HepG2 (cell line): ENCODE data around the gene TMTC1. TPM values are rescaled to one million over a fixed set of nuclear protein-coding genes. Genes with fewer than 3 reads are reported as not detected.

Experiments used
- ATAC-seq: fragments of 200-7000 bp; cut with Tn5 transposase; 3 replicates; pipeline ENCODE4 v1.9.1; 2020; ENCODE audit warnings: mild to moderate bottlenecking, moderate library complexity
- BruUV-seq: library from RNA; stranded (reverse); fragments of 400-500 nt; replicated peaks from 2 replicates; lab custom pipeline; 2021; lab: Mats Ljungman, UMichigan
- CTCF ChIA-PET: fragments of 300-600 bp; formaldehyde crosslinking; extraction: SDS; loops from one replicate; lab custom pipeline; 2021; ENCODE audit warnings: low total read pairs, inconsistent platforms, low intra/inter-chr PET ratio; lab: Yijun Ruan, JAX
- POLR2A ChIA-PET: fragments of 350-600 bp; sonication (Branson Sonifier 250); formaldehyde crosslinking; loops from one replicate; lab custom pipeline; 2020; ENCODE audit warnings: antibody characterized with exemption, inconsistent platforms; lab: Yijun Ruan, JAX
- DNase-seq: peaks from one replicate; pipeline ENCODE4 v3.0.0-alpha.2; 2015; ENCODE audit warnings: low spot score
- FAIRE-seq: peaks from 3 replicates; lab custom pipeline; 2011; peaks lifted over from hg19 to GRCh38; lab: Jason Lieb, UNC
- H2AFZ ChIP-seq: one replicate; pipeline ENCODE4 v1.6.1; 2011; ENCODE audit warnings: low read length, inconsistent platforms
- H3K27ac ChIP-seq: fragments of 300-600 bp; 3 replicates; pipeline ENCODE4 v1.8.0; 2011; ENCODE audit warnings: mixed run types, mild to moderate bottlenecking, mixed read lengths, low read length, inconsistent platforms; ENCODE audit not compliant: insufficient read depth; ENCODE audit errors: extremely low read length
- H3K27me3 ChIP-seq, 2 experiments: fragments of 200-600 bp in 1 of 2; 2 replicates in 1 of 2; 3 replicates in 1 of 2; pipeline versions ENCODE4 v1.6.0 to v1.8.0; 2011; ENCODE audit warnings: low read length in 2 of 2, mild to moderate bottlenecking in 2 of 2, moderate library complexity in 2 of 2, inconsistent platforms in 1 of 2; ENCODE audit not compliant: insufficient read depth in 2 of 2, control insufficient read depth in 1 of 2
- H3K36me3 ChIP-seq, 2 experiments: fragments of 200-600 bp in 1 of 2; replicated peaks in 1 of 2; 2 replicates in 1 of 2; 3 replicates in 1 of 2; pipeline versions ENCODE4 v1.5.1 to v1.8.0; 2011; ENCODE audit warnings: low read length in 2 of 2, inconsistent platforms in 1 of 2; ENCODE audit not compliant: insufficient read depth in 2 of 2, control insufficient read depth in 1 of 2
- H3K4me1 ChIP-seq: 2 replicates; pipeline ENCODE4 v1.5.1; 2012; ENCODE audit warnings: low read length, inconsistent platforms; ENCODE audit not compliant: insufficient read depth
- H3K4me2 ChIP-seq: 2 replicates; pipeline ENCODE4 v1.6.0; 2011; ENCODE audit warnings: low read depth, low read length, inconsistent platforms
- H3K4me3 ChIP-seq, 3 experiments: fragments of 200-600 bp in 1 of 3; sonication (generic), shearing (Covaris generic) in 1 of 3; replicated peaks in 1 of 3; 2 replicates each; pipeline ENCODE4 v1.5.1; 2011 to 2016; ENCODE audit warnings: low read length in 3 of 3, inconsistent platforms in 2 of 3, low read depth in 2 of 3, mild to moderate bottlenecking in 2 of 3, control low read depth in 1 of 3, mixed read lengths in 1 of 3; ENCODE audit not compliant: insufficient read depth in 1 of 3
- H3K79me2 ChIP-seq: one replicate; pipeline ENCODE4 v1.6.1; 2011; ENCODE audit warnings: low read length, inconsistent platforms; ENCODE audit not compliant: insufficient read depth
- H3K9ac ChIP-seq: 2 replicates; pipeline ENCODE4 v1.6.0; 2011; ENCODE audit warnings: mild to moderate bottlenecking, low read depth, low read length, inconsistent platforms; ENCODE audit not compliant: insufficient read depth
- H3K9me3 ChIP-seq: 2 replicates; pipeline ENCODE4 v1.5.1; 2012; ENCODE audit warnings: mild to moderate bottlenecking, low read length
- H4K20me1 ChIP-seq: 2 replicates; pipeline ENCODE4 v1.6.0; 2011; ENCODE audit warnings: inconsistent platforms, mild to moderate bottlenecking, low read length, moderate library complexity; ENCODE audit not compliant: insufficient read depth
- CCAR2 ChIP-seq: fragments of 200-400 bp; formaldehyde crosslinking; optimal IDR thresholded peaks from 2 replicates; pipeline ENCODE3; 2018; ENCODE audit warnings: low read depth, mild to moderate bottlenecking, low read length, moderate library complexity
- DR1 ChIP-seq: sonication (generic); formaldehyde crosslinking; IDR thresholded peaks from 2 replicates; pipeline ENCODE4 v1.8.0; 2021; ENCODE audit warnings: mild to moderate bottlenecking, missing genetic modification reagents, inconsistent platforms
- RNF2 ChIP-seq: fragments of 450-650 bp; conservative IDR thresholded peaks from 2 replicates; pipeline ENCODE4 v1.6.1; 2016; ENCODE audit warnings: low read depth
- SNAPC5 ChIP-seq: sonication (generic); formaldehyde crosslinking; IDR thresholded peaks from 2 replicates; pipeline ENCODE4 v1.8.1; 2023; ENCODE audit warnings: mild to moderate bottlenecking, missing genetic modification reagents, borderline replicate concordance
- TCF7 ChIP-seq: sonication (generic); IDR thresholded peaks from 2 replicates; pipeline ENCODE4 v1.6.1; 2016; ENCODE audit warnings: antibody characterized with exemption, low read depth
- ZNF180 ChIP-seq: sonication (generic); formaldehyde crosslinking; IDR thresholded peaks from 2 replicates; pipeline ENCODE4 v1.4.0; 2020; ENCODE audit warnings: low read depth, missing genetic modification reagents, borderline replicate concordance
- ZNF430 ChIP-seq: sonication (generic); formaldehyde crosslinking; IDR thresholded peaks from 2 replicates; pipeline ENCODE4 v1.9.0; 2021; ENCODE audit warnings: mild to moderate bottlenecking, missing genetic modification reagents
- ZNF546 ChIP-seq: sonication (generic); formaldehyde crosslinking; conservative IDR thresholded peaks from 2 replicates; pipeline ENCODE4 v1.8.1; 2023; ENCODE audit warnings: mild to moderate bottlenecking, missing genetic modification reagents
- ZNF552 ChIP-seq: sonication (generic); formaldehyde crosslinking; IDR thresholded peaks from 2 replicates; pipeline ENCODE4 v1.9.0; 2022; ENCODE audit warnings: missing genetic modification reagents, mild to moderate bottlenecking, borderline replicate concordance
- ZNF878 ChIP-seq: sonication (generic); formaldehyde crosslinking; IDR thresholded peaks from 2 replicates; pipeline ENCODE4 v1.8.1; 2023; ENCODE audit warnings: mild to moderate bottlenecking, missing genetic modification reagents, moderate library complexity
- ZNF879 ChIP-seq: sonication (generic); formaldehyde crosslinking; IDR thresholded peaks from 2 replicates; pipeline ENCODE4 v1.8.1; 2023; ENCODE audit warnings: missing genetic modification reagents
- WGBS: methylation state at CpG from one replicate; pipeline ENCODE4 v1.1.6; 2017; ENCODE audit warnings: low lambda C conversion rate; 5-methylcytosine and 5-hydroxymethylcytosine counted together
- in situ Hi-C: cut with HindIII; loops from 2 replicates; pipeline ENCODE4 v1.10.0; 2017; ENCODE audit warnings: low pct_unique_long_range_greater_than_20kb; ENCODE audit not compliant: extremely low pct_ligation_motif_present
- intact Hi-C: fragments of 100-400 bp; cut with micrococcal nuclease; formaldehyde crosslinking; loops from one replicate; pipeline ENCODE4 v1.10.0; 2022; ENCODE audit not compliant: unreplicated experiment
- polyA plus RNA-seq, 8 experiments: library from polyadenylated mRNA; depleted of rRNA in 3 of 8; stranded (reverse) in 7 of 8; unstranded in 1 of 8; fragments of >200 nt; fragmentation: Illumina TruSeq in 4 of 8; extraction: Trizol in 4 of 8; gene quantifications; 2 replicates each; pipeline versions ENCODE4 v1.2.1 to v1.2.3, GENCODE V29; 2011 to 2016; ENCODE audit warnings: low read depth in 4 of 8, missing spikeins in 1 of 8, mixed read lengths in 1 of 8; ENCODE audit not compliant: insufficient read depth in 1 of 8
- total RNA-seq, 5 experiments: library from RNA; depleted of rRNA; stranded (reverse); fragments of >200 nt; fragmentation: Illumina TruSeq; extraction: Trizol; gene quantifications; 2 replicates each; pipeline ENCODE4 v1.2.3, GENCODE V29; 2016; ENCODE audit warnings: low read depth in 1 of 5

The TMTC1 gene
- total and polyA plus RNA-seq, 2 of the 13 experiments (the other 11 are each of a cell fraction or from before 2014, with no cell fraction given): 0.69 to 1.8 TPM

DNA sequence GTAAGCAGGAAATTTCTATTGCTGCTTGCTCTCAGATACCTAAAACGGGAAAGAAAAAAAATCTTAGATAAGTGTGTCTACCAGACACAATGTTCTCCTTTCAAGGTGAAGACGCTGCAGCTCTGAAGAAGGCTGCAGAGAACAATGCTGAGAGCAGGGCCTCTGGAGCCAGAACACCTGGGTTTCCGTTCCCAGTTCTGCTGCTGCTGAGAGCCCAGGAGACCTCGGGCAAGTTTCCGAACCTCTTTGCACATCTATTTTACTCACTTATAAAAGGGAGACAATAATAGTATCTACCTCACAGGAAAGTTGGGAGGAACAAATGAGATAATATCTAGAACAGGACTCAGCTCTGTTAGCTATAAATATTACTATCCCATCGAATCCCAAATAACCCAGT, 122.9 kb downstream of the TMTC1 start:
- no peak for DNase-seq
- FAIRE-seq: no peak
- Histone ChIP-seq H2AFZ (no peak overlapping the region), H3K9ac (no peak overlapping the region), H3K36me3 (no peaks in the 10 kb centered on the region), H3K27ac (no peak overlapping the region), H3K4me3 (no peak overlapping the region), H3K27me3 (no peaks in the 10 kb centered on the region), H3K9me3 (no peaks in the 10 kb centered on the region), H3K4me1 (no peaks in the 10 kb centered on the region), H4K20me1 (no peaks in the 10 kb centered on the region), H3K79me2 (no peaks in the 10 kb centered on the region), H3K4me2 (no peak overlapping the region)
- WGBS: 25% methylated on average over 6 of the region's 6 CpGs
- no peak for ATAC-seq
- CTCF ChIA-PET: no interaction called here
- in situ Hi-C loops: no loop called here
- POLR2A ChIA-PET: no interaction called here
- TF ChIP-seq SNAPC5 (CRISPR knock-in tag) (no peak), DR1 (CRISPR knock-in tag) (no peak), ZNF180 (no peak), ZNF546 (no peak), RNF2 (no peak), ZNF552 (CRISPR knock-in tag) (no peak), ZNF879 (CRISPR knock-in tag) (no peak), ZNF878 (CRISPR knock-in tag) (no peak), CCAR2 (no peak), ZNF430 (CRISPR knock-in tag) (no peak), TCF7 (no peak)
- intact Hi-C loops: no loop called here
- BruUV-seq: no TSS peak
